ENCODE measurements around the gene NTN1.

NTN1 gene

DNA sequence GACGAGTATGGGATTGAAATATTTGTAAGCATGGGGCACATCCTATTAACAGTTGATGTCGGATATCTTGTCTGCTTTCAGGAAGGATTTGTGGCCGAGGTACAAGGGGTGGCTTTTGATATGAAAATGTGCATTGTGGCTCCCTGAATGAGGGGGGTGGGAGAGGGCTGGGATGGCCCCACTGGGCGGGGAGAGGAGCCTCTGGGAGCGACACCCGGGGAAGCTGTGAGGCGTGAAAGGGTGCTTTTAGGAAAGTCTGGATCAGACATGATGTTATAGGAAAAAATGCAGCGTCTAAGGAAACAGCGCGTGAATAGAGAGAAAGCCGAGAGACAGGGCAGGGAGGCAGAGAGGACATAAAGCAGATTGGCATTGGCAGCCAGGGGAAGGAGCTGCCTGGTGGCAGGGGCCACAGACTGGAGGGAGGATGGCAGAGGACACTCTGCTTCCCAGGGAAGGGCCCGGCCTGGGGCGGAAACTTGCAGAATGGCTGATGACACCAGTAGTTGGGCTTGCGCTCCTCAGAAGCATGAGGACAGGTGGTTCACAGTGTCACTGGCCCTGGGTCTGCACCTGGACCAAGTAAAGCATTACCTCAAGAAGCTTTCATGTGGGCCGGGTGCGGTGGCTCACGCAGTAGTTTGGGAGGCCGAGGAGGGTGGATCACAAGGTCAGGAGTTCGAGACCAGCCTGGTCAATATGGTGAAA lies 95.7 kb downstream of the NTN1 start:
- no peak for DNase-seq (ENCODE audit: insufficient read length, low spot score)
- no peak for FAIRE-seq

DNA sequence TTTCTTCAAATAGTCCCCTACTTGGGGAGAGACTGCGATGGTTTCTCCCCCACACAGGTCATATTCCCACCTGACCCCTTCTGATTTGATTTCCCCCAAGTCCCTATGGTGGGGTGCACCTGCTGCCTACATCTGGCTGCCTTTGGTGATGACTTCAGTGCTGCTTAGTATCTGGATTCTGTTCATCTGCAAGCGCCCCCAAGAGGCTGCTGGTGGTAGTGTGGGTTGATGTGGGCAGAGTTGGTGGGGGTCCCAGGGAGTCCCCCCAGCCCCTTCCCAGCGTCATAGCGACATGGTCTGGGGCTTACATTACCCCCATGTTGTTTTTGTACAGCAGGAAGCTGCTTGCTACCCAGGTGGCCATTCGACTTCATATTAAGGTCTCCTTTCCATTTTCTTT lies 99.2 kb downstream of the NTN1 start:
- no peak for FAIRE-seq

DNA sequence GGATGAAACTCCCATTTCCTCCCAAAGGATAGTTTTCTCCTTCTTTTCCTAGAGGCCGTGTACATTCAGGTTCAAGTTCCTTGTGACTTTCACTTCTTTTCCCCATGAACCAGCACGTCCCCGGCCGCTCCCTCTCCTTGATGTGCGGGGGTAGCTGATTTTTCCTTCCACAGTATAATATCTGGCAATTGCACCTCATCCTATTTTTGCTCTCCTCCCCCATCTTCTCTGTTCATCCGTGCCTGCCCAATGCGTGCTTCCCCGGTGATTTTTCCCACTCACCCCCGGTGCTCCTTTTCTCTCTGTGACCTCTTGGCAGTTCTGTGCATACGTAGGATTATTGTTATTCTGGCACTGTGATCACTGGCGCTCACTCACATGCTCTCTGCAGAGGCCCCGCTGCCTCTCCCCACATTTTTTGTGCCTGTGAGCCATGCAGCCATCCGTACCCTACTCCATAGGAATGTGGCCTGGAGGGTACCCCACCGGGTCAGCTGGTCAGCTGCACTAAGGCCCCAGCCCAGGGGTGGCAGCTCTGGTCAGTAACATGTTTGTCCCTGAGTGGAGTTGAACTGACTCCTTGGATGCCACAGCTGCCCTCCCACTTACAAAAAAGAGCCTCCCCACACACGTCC lies 100.0 kb downstream of the NTN1 start:
- DNase-seq (ENCODE audit: insufficient read length, low spot score), result no peak
- no peak for FAIRE-seq

More for the DNA sequence above, 99.2 kb downstream of the NTN1 start:
- DNase-seq (ENCODE audit: insufficient read length, low spot score), result no peak

GRCh38 chr17:9123594-9124553 lies 102.6 kb downstream of the NTN1 start:
- FAIRE-seq (no peak), DNase-seq (ENCODE audit: insufficient read length, low spot score) (no peak)

DNA sequence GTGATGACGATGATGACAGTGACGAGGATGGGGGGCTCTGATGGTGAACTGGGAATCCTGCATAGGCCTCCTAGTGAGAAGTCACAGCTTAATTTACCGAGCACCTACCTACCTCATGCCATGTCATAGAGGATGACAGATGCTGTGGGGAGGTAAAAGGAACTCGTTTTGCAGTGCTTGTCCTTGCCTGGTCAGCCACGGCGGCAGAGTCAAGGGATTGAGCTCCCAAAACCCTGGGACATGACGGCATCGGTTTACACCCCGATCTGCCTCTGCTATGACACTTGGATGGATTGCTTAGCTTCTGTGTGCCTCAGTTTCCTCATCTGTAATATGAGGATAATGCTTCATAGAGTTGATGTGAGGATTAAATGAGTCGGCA lies 103.2 kb downstream of the NTN1 start:
- FAIRE-seq, result no peak

DNA sequence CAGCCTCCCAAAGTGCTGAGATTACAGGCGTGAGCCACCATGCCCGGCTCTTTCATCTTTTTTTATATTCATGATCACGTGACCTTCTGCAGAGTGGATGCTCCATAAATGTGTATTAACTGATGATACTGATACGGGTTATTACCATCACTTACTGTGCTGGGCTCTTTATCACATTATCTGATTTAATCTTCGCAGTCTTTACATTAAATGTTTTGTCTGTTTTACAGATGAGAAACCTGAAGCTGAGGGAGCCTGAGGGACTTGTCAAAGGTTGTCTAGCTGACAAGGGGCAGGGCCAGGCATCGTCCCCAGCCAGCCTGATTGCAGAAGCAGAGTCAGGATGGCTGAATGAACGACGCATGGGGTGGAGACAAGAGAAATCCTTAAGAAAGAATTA lies 104.4 kb downstream of the NTN1 start:
- no peak for DNase-seq (ENCODE audit: insufficient read length, low spot score)
- FAIRE-seq, result no peak

More for the DNA sequence above, 103.2 kb downstream of the NTN1 start:
- no peak for DNase-seq (ENCODE audit: insufficient read length, low spot score)

DNA sequence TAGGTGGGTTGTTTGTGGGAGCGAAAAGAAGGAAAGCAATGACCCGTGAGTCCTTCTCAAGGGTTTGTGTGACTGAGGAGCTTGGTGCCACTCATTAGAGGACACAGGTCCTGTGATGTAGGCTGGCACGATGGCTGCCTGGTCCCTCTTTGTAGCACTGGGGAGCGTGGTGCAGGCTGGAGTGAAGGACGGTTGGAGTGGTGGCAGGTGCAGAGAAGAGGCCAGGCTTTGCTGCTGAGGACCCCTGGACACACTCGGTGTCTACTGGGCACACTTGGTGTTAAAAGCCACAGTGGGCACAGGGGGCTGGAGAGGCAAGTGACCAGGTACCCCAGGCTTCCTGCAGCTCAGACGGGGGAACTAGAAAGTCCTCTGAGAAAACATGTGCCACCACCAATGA lies 106.0 kb downstream of the NTN1 start:
- no peak for DNase-seq (ENCODE audit: insufficient read length, low spot score)
- no peak for FAIRE-seq

DNA sequence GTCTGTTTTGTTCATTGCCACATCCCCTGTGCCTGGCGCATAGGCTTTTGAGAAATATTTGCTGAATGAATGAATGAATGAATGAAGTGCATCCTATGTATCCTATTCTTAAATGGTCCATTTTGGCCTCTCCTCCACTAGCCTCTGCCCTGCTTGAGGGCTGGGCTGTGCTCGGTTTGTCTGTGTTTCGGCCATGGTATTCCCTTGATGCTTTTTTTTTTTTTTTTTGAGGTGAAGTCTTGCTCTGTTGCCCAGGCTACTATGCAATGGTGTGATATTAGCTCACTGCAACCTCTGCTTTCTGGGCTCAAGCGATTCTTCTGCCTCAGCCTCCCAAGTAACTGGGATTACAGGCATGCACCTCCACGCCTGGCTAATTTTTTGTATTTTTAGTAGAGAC lies 110.1 kb downstream of the NTN1 start:
- DNase-seq (ENCODE audit: insufficient read length, low spot score), result no peak
- no peak for FAIRE-seq

DNA sequence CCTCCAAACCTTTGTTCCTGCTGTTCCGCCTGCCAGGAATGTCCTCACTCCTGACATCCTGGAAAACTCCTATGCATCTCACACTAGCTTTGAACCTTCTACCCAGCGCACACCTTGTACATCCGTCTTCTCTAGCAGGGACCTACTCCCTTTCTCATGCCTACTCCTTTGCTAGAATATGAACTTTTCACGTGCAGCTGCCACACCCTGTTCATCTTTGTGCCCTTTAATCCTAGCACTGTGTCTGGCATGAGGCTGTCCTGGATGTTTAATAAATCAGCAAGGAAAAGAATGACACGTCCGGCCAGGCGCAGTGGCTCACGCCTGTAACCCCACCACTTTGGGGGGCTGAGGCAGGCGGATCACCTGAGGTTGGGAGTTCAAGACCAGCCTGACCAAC lies 111.0 kb downstream of the NTN1 start:
- no peak for DNase-seq (ENCODE audit: insufficient read length, low spot score)
- FAIRE-seq, result no peak

DNA sequence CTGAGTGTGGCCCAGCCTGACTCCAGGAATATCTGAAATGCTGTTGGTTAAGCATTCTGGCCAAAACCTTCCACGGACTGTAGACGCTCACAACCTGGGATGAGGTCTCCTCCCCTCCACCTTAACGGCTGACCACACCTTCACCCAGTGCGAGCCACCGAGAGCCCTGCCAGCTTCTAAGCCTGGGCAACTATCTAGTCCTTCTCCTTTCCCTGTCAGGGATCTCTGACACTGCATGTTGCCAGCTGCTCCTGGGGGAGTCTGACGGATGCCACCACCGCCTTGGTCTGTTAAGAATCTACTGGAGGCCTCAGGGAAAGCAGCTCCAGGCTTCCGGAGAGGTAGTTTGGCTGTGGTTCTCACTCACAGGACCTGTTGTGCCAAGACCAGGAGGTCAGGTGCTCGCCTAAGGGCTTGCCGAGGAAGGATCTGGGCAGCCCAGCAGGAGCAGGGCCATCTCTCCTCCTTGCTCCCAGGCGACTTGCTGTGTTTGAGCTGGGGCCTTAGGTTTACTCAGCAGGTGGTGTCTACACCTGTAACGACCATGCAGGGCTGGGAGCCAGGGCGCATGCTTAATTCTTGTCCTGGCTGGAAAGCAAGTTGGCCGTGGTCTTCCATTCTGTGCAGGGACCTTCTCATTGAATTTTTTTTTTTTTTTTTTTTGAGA lies 111.8 kb downstream of the NTN1 start:
- FAIRE-seq, result no peak
- DNase-seq (ENCODE audit: insufficient read length, low spot score), result no peak

DNA sequence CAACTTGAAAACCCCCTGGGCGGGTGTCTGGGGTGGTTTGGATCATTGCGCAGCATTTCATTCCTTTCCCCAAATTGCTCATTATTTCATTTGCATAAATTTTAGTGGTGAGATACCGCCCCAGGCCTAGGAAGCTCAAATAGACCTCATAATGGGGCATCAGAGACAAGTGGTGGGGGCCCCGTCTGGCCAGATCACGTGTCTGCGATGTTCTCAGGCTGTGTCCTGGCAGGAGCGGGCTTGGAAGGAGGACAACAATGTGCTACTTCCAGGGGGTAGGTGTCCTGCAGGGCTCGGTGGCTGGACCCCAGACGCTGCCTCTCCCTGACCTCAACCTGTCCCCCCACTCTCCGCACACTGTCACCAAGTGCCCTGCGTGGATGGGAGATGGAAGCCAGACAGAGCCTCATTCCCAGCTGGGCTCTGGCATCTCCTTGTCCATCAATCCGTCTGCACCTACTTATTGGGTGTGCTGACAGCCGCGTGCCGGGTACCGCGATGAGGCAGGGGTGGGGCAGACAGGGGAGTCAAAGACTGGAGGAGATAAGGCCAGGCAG lies 116.9 kb downstream of the NTN1 start:
- DNase-seq (ENCODE audit: insufficient read length, low spot score), result no peak
- FAIRE-seq, result no peak

DNA sequence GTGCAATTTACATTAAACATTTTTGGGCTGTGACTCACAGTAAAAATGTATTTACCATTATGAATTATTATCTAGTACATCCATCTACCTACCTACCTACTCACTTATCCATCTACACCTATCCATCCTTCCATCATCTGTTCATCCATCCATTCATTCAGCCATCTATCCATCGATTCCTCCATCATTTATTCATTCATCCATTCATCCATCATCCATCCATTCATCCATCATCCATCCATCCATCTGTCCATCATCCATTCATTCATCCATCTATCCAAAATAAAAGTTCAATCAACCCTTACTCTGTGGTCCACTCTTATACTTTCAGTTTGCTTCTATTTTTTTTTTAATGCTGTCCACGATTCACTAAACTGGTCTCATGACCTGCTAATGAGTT lies 118.4 kb downstream of the NTN1 start:
- FAIRE-seq, result no peak

DNA sequence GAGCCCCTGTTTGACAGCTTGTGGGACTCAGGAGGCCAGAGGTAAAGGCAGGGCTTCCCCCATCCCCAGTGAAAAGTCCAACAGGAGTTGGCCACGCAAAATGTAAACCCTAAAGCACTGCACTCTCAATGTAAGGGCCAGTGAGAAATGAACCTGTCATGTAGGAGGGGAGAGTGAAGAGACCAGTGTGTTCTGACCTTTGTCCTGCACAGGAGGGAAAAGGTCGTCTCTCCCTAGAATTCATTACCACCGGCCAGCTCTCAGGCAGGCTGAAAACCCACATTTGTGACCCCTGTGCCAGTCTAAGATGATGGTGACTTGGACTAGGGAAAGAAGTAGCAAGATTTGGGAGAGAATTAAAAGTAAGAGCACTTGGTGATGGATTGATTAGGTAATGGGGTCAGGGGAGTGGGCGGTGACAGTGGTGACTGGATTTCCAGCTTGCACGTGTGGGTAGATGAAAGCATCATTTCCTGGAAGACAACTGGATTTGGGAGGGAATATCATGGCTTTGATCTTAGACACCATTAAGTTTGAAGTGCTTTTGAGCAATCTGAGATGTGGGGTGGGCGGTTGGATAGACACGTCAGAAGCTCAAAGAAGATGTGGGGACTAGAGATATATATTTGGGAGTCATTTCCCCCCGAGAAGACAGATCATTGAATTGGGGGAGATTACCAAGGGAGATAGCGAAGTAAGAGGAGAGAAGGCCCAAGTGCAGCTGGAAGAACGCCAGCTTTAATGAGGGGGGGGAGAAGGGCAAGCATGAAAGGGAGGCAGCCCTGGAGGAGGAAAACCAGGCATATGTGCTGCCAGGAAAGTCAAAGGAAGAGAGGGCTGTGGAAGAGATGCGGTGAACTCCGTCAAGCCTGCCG lies 119.5 kb downstream of the NTN1 start:
- no peak for FAIRE-seq

More for the DNA sequence above, 118.4 kb downstream of the NTN1 start:
- no peak for DNase-seq (ENCODE audit: insufficient read length, low spot score)

GRCh38 chr17:9141425-9141753 lies 120.1 kb downstream of the NTN1 start:
- no peak for FAIRE-seq
- DNase-seq (ENCODE audit: insufficient read length, low spot score), result no peak

More for the DNA sequence above, 119.5 kb downstream of the NTN1 start:
- DNase-seq (ENCODE audit: insufficient read length, low spot score), result no peak

DNA sequence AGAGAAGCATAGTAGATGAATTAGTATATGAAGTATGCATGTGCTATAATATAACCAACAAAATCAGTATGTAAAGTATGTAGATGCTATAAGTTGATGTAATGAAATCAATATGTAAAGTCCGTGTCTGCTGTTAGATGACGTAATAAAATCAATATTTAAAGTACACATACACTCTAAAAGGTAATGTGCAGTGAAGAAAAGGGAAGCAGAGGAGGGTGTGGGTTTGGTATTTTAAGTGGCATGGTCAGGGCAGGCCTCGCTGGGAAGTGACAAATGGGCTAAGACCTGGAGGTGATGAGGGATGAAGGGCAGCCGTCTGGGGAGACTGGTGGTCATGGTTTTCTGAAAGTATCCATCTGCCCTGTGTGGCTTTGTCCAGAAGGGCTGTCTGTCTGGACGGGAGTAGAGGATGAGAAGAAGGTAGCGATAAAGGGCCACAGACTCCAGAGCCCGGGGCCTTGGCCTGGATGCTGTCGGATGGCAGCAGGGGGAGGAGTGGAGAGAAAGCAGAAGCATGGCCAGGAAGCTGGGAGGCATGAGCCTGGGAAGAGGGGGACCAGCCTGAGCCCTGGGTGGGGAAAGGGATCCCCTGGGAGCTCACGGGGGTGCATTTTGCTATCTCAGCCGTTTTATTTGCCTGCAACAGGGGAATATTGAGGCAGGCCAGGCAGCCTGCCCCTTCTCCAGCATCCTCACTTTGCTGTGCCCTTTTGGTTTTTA lies 121.6 kb downstream of the NTN1 start:
- FAIRE-seq (no peak), DNase-seq (ENCODE audit: insufficient read length, low spot score) (no peak)

DNA sequence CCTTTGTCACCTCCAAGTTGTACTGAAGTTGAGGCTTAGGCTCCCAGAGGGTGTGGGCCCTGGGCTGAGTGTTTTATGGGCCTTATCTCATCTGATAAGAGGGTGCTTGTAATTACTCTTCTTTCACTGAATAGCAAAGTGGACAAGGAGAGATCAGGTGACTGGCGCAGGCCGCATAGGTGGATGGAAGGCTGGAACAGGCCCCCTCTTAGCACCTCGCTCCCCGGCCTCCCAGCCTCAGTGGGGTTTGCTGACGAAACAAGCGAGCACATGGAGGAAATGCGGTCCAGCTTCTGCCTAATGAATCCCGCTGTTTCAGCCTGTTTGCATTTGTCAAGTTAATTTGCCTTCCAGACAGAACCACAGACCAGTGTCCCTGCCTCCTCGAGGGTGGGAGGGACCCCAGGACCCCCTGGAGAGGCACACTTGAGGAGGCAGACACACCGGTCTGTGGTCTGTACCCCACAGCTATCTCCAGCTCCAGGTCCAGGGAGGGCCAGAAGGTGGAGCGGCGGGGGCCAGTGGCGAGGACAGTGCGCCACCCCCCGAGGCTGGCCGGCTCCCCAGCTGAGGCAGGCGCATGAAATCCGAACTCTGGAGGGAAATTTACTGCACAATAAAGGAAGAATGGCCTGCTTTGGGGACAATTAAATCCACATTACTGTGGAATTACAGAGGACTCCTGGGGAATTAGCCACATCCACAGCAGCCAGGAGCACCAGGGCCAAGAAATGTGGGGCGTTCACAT lies 123.4 kb downstream of the NTN1 start:
- DNase-seq (ENCODE audit: insufficient read length, low spot score), result no peak
- no peak for FAIRE-seq

GRCh38 chr17:9146064-9146463 lies 124.8 kb downstream of the NTN1 start:
- no peak for FAIRE-seq

DNA sequence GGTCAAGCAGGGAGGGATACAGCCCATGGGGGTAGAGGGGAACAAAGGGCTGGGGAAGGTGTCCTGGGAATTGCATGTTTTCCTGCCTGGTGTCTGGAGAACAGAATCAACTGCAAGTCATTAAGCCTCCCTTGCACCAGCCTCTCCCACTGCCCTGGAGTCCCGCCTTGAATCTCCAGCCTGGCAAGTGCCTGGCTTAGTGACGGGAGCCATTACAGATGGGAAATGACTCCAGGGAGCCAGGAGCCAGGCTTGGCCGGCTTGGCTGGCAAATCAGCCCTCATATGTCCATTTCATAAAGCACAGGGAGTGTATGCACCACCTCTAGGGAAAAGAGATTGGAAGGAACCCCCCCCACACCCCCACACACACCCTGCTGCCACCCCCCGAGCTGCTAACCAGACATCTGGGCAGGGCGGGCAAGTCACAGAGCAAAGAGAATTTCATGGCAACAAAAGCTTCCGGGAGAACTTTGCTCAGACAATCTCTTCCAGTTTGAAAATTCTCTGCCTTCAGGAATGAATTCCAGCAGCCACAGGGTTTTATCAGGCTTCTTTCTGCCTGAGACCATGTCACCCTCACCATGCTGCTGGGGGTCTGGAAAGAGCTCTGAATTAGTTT lies 127.7 kb downstream of the NTN1 start:
- FAIRE-seq (no peak), DNase-seq (ENCODE audit: insufficient read length, low spot score) (no peak)

More at GRCh38 chr17:9146064-9146463, 124.8 kb downstream of the NTN1 start:
- DNase-seq (ENCODE audit: insufficient read length, low spot score), result no peak
